ENCODE measurements around the gene ADGRV1. TPM values are rescaled to one million over a fixed set of nuclear protein-coding genes. Genes with fewer than 3 reads are reported as not detected.
A peak's percentile ranks its signal among the peaks of the same experiment; 100 is the strongest.

The ADGRV1 gene
- total RNA-seq, 1 donor from 2014 or later = 0.13 TPM

DNA sequence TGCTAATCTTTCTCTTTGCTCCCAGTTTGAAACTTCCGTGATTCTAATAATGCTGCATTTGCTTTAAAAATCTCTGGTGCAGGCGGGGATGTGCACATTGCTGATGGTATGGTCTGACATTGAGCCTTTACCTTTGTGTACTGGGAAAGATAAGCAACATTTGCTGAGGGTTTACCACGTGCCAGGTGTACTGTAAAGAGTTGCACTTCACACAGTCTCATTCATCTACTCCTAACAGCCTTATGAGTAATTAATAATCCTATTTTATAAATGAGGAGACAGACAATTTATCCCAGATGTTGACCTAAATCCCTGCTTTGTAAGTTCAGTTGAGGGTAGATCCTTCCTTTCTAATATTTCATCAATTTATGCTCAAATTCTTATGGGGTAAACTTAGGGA is 726 bp upstream of the ADGRV1 start:
- ChIA-PET POLR2A (no interaction called here), CTCF (no interaction called here)
- Mint-ChIP-seq H3K4me3 (peak overlapping the region; percentile 65), H3K27me3 (peaks cover 47% of the 10 kb centered on the region), H3K9me3 (no peaks in the 10 kb centered on the region), H3K27ac (no peak overlapping the region), H3K36me3 (ENCODE audit: low read depth) (no peaks in the 10 kb centered on the region), H3K4me1 (peaks cover 14% of the 10 kb centered on the region)
- TF ChIP-seq, protein P1, sequence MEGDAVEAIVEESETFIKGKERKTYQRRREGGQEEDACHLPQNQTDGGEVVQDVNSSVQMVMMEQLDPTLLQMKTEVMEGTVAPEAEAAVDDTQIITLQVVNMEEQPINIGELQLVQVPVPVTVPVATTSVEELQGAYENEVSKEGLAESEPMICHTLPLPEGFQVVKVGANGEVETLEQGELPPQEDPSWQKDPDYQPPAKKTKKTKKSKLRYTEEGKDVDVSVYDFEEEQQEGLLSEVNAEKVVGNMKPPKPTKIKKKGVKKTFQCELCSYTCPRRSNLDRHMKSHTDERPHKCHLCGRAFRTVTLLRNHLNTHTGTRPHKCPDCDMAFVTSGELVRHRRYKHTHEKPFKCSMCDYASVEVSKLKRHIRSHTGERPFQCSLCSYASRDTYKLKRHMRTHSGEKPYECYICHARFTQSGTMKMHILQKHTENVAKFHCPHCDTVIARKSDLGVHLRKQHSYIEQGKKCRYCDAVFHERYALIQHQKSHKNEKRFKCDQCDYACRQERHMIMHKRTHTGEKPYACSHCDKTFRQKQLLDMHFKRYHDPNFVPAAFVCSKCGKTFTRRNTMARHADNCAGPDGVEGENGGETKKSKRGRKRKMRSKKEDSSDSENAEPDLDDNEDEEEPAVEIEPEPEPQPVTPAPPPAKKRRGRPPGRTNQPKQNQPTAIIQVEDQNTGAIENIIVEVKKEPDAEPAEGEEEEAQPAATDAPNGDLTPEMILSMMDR (IDR thresholded peaks at IDR 0.05) = no peak
- DNase-seq (no peak), ATAC-seq (ENCODE audit: low read depth) (no peak)
- intact Hi-C loops (cut with micrococcal nuclease) = no loop called here

DNA sequence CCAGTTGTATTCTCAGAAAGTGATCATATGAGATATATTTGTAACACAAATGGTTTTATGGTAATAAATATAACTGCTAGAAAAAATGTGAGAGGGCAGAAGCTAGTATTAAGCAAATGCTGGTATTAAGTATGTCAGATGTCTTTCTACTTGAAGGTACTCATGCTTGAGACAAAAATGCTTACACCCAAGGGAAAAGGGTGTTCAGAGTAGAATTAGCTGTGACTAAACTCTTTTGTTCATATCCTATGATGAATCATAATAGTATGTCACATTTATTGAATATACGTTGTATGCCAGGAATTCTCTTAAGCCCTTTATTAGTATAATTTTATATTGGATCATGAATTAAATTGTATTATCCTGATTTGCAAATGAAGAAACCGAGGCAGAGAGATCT is 2.2 kb downstream of the ADGRV1 start:
- Mint-ChIP-seq H3K27ac (no peak overlapping the region), H3K4me3 (no peak overlapping the region), H3K9me3 (no peaks in the 10 kb centered on the region), H3K27me3 (peaks cover 37% of the 10 kb centered on the region), H3K36me3 (ENCODE audit: low read depth) (no peaks in the 10 kb centered on the region), H3K4me1 (peaks cover 14% of the 10 kb centered on the region)
- CTCF ChIA-PET = no interaction called here
- TF ChIP-seq, protein P1 (IDR thresholded peaks at IDR 0.05) = no peak
- DNase-seq (no peak), ATAC-seq (ENCODE audit: low read depth) (no peak)
- POLR2A ChIA-PET = no interaction called here
- intact Hi-C loops (cut with micrococcal nuclease) = no loop called here

DNA sequence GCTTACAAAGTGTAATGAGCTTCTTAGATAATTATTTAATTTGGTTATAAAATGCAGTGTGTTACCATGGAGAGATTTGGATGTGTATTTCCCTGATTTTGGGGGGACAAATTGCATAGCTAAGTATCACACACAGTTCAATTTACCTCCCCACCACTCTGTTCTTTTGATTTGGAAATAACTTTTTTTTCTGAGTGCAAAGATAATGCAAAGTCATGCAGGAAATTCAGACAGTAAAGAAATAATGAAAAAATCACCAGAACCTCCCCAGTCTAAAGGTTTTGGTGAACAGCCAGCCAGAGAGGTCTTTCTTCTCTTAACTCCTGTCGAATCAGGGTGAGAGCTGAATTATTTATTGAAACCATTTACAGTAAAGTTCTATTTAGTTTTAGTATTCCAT is 3.2 kb downstream of the ADGRV1 start:
- POLR2A ChIA-PET = no interaction called here
- DNase-seq (no peak), ATAC-seq (ENCODE audit: low read depth) (no peak)
- CTCF ChIA-PET = no interaction called here
- Mint-ChIP-seq H3K27ac (no peak overlapping the region), H3K27me3 (peaks cover 35% of the 10 kb centered on the region), H3K4me1 (peaks cover 14% of the 10 kb centered on the region), H3K36me3 (ENCODE audit: low read depth) (no peaks in the 10 kb centered on the region), H3K4me3 (no peak overlapping the region), H3K9me3 (no peaks in the 10 kb centered on the region)
- TF ChIP-seq, protein P1 (IDR thresholded peaks at IDR 0.05) = no peak
- intact Hi-C loops (cut with micrococcal nuclease) = no loop called here

DNA sequence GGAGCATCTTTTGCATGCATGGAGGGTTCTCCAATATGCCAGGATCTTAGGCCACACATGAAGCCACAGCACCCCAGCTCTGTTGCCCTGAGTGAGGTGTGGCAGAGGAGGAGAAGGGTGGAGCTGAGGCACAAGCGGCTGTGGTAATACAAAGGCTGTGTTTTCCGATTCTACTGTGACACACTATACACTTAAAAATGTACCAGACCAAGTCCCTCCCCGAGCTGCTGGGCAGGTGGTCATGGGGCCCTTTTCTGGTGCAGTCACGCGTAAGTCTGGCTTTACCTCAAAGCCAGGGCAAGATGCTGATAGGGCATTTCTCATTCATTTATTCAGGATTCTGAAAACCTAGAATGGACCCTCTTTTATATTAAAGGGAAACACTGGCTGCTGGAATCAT is 3.7 kb downstream of the ADGRV1 start:
- H3K9me3 Mint-ChIP-seq = no peaks in the 10 kb centered on the region
- peaks cover 38% of the 10 kb centered on the region for H3K27me3 Mint-ChIP-seq
- POLR2A ChIA-PET = no interaction called here
- no peak overlapping the region for H3K4me3 Mint-ChIP-seq
- ATAC-seq (ENCODE audit: low read depth) (no peak), DNase-seq (no peak)
- TF ChIP-seq, protein P1 (IDR thresholded peaks at IDR 0.05) = no peak
- H3K4me1 Mint-ChIP-seq = peaks cover 14% of the 10 kb centered on the region
- H3K36me3 Mint-ChIP-seq (ENCODE audit: low read depth) = no peaks in the 10 kb centered on the region
- no peak overlapping the region for H3K27ac Mint-ChIP-seq
- CTCF ChIA-PET = no interaction called here
- intact Hi-C loops (cut with micrococcal nuclease) = no loop called here

DNA sequence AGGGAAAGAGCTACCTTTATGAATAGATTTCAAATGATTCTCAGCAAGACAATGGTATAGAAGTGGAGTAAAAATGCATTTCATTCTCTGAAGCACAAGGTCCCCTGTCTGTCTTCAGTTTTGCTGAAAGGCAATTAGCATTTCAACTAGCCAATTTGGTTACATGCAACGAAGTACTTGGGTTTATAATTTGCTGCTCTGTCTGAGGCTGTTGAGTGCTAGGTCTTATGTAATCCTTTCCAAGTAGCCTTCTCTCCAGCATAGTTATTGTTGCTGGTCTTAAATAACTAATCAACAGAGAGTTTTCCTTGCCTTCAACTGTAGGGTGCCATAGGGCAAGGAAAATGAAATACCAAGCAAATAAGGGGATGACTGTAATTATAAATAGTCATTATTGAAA is 4.5 kb downstream of the ADGRV1 start:
- intact Hi-C loops (cut with micrococcal nuclease) = no loop called here
- Mint-ChIP-seq H3K36me3 (ENCODE audit: low read depth) (no peaks in the 10 kb centered on the region), H3K27ac (no peak overlapping the region), H3K4me1 (peaks cover 10% of the 10 kb centered on the region), H3K27me3 (peaks cover 34% of the 10 kb centered on the region), H3K4me3 (no peak overlapping the region), H3K9me3 (no peaks in the 10 kb centered on the region)
- TF ChIP-seq, protein P1 (IDR thresholded peaks at IDR 0.05) = no peak
- ATAC-seq (ENCODE audit: low read depth) (no peak), DNase-seq (no peak)
- ChIA-PET POLR2A (no interaction called here), CTCF (no interaction called here)

Measured in activated B cell treated with CpG ODN at 0.5 μM for 24 hours (primary cell).